ENCODE results near the gene C16orf89.

- TF ChIP-seq CTCF (conservative IDR thresholded peaks at IDR 0.05) = no peak
- TF ChIP-seq ZFX (IDR thresholded peaks at IDR 0.05) = no peak
Observed at GRCh38 chr16:5032748-5033167, 33.0 kb downstream of the C16orf89 start.
